ENCODE results near the gene CDCA5.
"Not testable (repeated sequence)": the region's sequence is repeated elsewhere in the genome, so short reads cannot be mapped to it uniquely, and the experiment has no call there.

Gene CDCA5

GRCh38 chr11:65121865-65122696 lies 38.2 kb upstream of the CDCA5 start, which contains the start of the genes FAU and MRPL49:
Gene FAU (minus strand): TSS chr11:65122134. CDS start chr11:65121813, 321 bp downstream.
Gene MRPL49 (plus strand): TSS chr11:65122321. CDS start chr11:65122347, 26 bp downstream.
- TF ChIP-seq CTCF (IDR thresholded peaks at IDR 0.05; ENCODE audit: extremely low read depth, missing control alignments): no peak
- peak; percentile 94 for DNase-seq (ENCODE audit: low spot score)

GRCh38 chr11:65121447-65121864 lies 37.6 kb upstream of the CDCA5 start:
- DNase-seq (ENCODE audit: low spot score): no peak
- no peak for TF ChIP-seq CTCF (IDR thresholded peaks at IDR 0.05; ENCODE audit: extremely low read depth, missing control alignments)

- DNase-seq (ENCODE audit: low spot score): no peak
- TF ChIP-seq CTCF (IDR thresholded peaks at IDR 0.05; ENCODE audit: extremely low read depth, missing control alignments): no peak
Observed at GRCh38 chr11:65120831-65121230, 37.0 kb upstream of the CDCA5 start.

GRCh38 chr11:65119670-65119995 lies 35.8 kb upstream of the CDCA5 start:
- no peak for DNase-seq (ENCODE audit: low spot score)
- TF ChIP-seq CTCF (IDR thresholded peaks at IDR 0.05; ENCODE audit: extremely low read depth, missing control alignments): no peak

- DNase-seq (ENCODE audit: low spot score): not testable (repeated sequence)
Observed at GRCh38 chr11:65118891-65119669, 35.2 kb upstream of the CDCA5 start.

GRCh38 chr11:65118097-65118837 lies 34.4 kb upstream of the CDCA5 start:
- no peak for TF ChIP-seq CTCF (IDR thresholded peaks at IDR 0.05; ENCODE audit: extremely low read depth, missing control alignments)
- no peak for DNase-seq (ENCODE audit: low spot score)

- peak; percentile 95 for DNase-seq (ENCODE audit: low spot score)
- peak; percentile 86 for TF ChIP-seq CTCF (IDR thresholded peaks at IDR 0.05; ENCODE audit: extremely low read depth, missing control alignments)
Observed at GRCh38 chr11:65117206-65118096, 33.6 kb upstream of the CDCA5 start, which contains the start of gene ZNHIT2. Gene ZNHIT2 (minus strand): TSS chr11:65117701. CDS start chr11:65117653, 48 bp downstream.
